H1 (cell line): Measurements from ENCODE around the gene ENOSF1. TPM values are rescaled to one million over a fixed set of nuclear protein-coding genes. Genes with fewer than 3 reads are reported as not detected.

ENCODE experiments used
- polyA plus RNA-seq, 7 experiments: library from polyadenylated mRNA; depleted of rRNA in 3 of 7; stranded (reverse) in 5 of 7; unstranded in 2 of 7; fragments of >200 nt in 5 of 7; fragments of 200-250 nt in 2 of 7; gene quantifications; 1 replicate in 5 of 7; 2 replicates in 1 of 7; 4 replicates in 1 of 7; pipeline versions ENCODE4 v1.2.1 to v1.2.3, GENCODE V29; 2011 to 2013; ENCODE audit warnings: missing spikeins in 2 of 7, mixed read lengths in 2 of 7
- total RNA-seq: library from RNA; stranded (reverse); fragmentation: NEBNext Ultra II Directional; extraction: Animal tissue kit (Norgen Biotek cat#: 25700); gene quantifications from 2 replicates; pipeline ENCODE4 v1.2.1, GENCODE V29; 2021
- TF ChIP-seq, protein P1 (sequence below): fragments of 300-600 bp; sonication (generic); IDR thresholded peaks from 2 replicates; pipeline ENCODE4 v1.7.1; 2012; ENCODE audit warnings: low read length, moderate library complexity, mild to moderate bottlenecking, inconsistent platforms; ENCODE audit not compliant: insufficient replicate concordance

The ENOSF1 gene
- total and polyA plus RNA-seq, 2 of the 8 experiments (the other 6 are each of a cell fraction or from before 2014, with no cell fraction given): 15.4 to 26.4 TPM

DNA sequence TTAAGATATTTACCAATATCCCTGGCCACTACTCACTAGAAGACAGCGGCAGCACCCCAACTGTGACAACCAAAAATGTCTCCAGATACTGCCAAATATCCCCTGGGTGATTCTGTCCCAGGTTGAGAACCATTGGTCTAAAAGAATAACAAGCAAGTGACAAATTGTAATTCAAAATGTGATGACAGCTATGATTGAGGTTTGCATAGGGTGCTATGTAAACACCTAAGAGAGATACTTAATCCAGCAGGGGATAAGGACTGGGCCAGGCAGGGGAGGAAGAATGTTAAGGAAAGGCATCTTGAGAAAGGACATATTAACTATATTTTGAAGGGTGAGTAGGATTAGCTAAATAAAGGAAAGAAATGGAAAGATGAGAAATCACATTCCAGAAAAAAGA lies 38.0 kb upstream of the ENOSF1 start (continued):
- TF ChIP-seq, protein P1, sequence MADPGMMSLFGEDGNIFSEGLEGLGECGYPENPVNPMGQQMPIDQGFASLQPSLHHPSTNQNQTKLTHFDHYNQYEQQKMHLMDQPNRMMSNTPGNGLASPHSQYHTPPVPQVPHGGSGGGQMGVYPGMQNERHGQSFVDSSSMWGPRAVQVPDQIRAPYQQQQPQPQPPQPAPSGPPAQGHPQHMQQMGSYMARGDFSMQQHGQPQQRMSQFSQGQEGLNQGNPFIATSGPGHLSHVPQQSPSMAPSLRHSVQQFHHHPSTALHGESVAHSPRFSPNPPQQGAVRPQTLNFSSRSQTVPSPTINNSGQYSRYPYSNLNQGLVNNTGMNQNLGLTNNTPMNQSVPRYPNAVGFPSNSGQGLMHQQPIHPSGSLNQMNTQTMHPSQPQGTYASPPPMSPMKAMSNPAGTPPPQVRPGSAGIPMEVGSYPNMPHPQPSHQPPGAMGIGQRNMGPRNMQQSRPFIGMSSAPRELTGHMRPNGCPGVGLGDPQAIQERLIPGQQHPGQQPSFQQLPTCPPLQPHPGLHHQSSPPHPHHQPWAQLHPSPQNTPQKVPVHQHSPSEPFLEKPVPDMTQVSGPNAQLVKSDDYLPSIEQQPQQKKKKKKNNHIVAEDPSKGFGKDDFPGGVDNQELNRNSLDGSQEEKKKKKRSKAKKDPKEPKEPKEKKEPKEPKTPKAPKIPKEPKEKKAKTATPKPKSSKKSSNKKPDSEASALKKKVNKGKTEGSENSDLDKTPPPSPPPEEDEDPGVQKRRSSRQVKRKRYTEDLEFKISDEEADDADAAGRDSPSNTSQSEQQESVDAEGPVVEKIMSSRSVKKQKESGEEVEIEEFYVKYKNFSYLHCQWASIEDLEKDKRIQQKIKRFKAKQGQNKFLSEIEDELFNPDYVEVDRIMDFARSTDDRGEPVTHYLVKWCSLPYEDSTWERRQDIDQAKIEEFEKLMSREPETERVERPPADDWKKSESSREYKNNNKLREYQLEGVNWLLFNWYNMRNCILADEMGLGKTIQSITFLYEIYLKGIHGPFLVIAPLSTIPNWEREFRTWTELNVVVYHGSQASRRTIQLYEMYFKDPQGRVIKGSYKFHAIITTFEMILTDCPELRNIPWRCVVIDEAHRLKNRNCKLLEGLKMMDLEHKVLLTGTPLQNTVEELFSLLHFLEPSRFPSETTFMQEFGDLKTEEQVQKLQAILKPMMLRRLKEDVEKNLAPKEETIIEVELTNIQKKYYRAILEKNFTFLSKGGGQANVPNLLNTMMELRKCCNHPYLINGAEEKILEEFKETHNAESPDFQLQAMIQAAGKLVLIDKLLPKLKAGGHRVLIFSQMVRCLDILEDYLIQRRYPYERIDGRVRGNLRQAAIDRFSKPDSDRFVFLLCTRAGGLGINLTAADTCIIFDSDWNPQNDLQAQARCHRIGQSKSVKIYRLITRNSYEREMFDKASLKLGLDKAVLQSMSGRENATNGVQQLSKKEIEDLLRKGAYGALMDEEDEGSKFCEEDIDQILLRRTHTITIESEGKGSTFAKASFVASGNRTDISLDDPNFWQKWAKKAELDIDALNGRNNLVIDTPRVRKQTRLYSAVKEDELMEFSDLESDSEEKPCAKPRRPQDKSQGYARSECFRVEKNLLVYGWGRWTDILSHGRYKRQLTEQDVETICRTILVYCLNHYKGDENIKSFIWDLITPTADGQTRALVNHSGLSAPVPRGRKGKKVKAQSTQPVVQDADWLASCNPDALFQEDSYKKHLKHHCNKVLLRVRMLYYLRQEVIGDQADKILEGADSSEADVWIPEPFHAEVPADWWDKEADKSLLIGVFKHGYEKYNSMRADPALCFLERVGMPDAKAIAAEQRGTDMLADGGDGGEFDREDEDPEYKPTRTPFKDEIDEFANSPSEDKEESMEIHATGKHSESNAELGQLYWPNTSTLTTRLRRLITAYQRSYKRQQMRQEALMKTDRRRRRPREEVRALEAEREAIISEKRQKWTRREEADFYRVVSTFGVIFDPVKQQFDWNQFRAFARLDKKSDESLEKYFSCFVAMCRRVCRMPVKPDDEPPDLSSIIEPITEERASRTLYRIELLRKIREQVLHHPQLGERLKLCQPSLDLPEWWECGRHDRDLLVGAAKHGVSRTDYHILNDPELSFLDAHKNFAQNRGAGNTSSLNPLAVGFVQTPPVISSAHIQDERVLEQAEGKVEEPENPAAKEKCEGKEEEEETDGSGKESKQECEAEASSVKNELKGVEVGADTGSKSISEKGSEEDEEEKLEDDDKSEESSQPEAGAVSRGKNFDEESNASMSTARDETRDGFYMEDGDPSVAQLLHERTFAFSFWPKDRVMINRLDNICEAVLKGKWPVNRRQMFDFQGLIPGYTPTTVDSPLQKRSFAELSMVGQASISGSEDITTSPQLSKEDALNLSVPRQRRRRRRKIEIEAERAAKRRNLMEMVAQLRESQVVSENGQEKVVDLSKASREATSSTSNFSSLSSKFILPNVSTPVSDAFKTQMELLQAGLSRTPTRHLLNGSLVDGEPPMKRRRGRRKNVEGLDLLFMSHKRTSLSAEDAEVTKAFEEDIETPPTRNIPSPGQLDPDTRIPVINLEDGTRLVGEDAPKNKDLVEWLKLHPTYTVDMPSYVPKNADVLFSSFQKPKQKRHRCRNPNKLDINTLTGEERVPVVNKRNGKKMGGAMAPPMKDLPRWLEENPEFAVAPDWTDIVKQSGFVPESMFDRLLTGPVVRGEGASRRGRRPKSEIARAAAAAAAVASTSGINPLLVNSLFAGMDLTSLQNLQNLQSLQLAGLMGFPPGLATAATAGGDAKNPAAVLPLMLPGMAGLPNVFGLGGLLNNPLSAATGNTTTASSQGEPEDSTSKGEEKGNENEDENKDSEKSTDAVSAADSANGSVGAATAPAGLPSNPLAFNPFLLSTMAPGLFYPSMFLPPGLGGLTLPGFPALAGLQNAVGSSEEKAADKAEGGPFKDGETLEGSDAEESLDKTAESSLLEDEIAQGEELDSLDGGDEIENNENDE: no peak
